T-helper 1 cell (primary cell): Measurements from ENCODE around the gene SEC16A.

Source experiments
- DNase-seq, 5 donors: peaks; one replicate each; pipeline ENCODE4 v3.0.0-alpha.2; 2012 to 2020

The SEC16A gene

DNA sequence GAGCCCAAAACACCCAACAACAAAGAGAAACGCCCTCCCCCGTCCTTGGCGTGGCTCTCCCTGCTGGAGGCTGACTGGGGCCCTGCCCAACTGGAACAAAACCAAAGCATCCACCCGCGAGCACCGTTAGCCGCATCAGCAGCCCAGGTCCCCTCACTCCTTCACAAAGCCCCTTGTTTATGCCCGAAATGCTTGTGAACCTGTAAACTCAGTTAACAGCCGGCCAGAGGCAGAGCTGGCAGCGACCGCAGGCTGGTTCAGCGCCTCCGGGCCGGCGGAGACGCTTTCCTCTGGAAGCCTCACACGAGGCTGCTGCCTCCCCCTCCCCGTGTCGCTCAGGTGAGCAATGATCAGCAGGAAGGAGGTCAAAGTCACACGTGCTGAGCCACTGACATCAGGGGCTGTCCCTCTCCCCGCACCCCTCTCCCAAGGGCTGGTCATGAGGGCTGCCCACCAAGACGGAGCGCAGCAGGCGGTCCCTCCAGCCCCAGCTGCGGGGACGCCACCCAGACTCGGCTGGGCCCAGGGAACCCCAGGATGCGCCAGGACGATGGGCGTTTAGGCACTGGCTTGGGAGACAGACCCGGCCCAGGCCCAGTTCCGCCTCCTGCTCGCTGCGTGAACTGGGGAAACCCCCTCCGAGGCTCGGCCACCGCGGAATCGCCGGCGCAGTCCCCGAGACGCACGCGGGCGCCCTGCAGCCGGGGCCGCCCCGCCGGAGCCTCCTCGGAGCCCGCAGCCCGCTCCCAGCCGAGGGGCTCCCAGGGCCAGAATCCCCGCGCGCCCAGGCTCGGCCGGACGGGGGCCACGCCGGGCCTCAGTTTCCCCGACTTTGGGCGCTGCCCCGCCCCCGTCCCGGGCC is 83.4 kb downstream of the SEC16A start:
- DNase-seq: peak in 3 of 5 donors; percentile 32 to 42 (median 33)

DNA sequence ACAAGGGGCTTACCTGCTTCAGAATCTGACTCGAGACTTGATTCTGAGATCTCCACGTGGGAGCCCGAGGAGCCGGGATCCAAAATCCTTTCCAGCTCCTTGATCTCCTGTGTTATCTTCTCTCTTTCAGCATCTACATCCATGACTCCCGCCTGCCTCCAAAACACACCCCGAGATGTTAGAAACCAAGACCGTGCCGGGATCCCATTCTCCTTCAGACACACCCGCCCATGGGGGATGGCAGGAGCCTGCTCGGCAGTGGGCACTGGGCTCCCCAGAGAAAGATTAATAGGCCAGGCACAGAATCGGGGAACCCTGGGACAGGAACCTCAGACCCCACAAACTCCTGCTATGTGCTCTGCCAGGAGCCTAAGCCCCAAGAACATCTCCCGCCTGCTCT is 84.6 kb downstream of the SEC16A start:
- no peak for DNase-seq

DNA sequence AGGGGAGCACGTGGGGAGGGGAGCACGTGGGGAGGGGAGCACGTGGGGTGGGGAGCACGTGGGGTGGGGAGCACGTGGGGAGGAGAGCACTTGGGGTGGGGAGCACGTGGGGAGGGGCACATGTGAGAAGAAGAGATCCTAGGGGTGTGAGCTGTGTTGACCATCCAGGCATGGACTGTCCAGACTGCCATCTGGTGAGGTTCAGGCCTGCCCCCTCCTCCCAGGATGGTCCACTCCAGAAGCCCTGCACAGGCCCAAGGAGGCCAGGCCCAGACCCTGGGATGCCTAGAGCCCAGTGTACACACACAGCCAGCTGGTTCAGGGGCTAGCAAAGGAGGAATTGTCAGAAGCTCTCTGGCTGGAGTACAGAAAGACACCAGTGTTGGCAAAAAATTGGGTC is 85.2 kb downstream of the SEC16A start:
- DNase-seq: no peak

DNA sequence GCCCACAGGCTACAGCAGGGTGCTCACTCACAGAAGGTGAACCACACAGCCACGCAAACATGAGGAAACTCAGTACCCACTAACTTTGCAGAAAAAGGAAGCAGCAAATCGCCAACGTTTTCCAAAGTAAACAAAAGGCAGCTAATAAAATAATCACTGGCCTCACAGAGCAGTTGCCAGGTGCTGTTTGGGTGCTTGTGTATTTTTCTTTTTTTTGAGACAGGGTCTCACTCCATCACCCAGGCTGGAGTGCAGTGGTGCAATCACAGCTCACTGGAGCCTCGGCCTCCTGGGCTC is 86.7 kb downstream of the SEC16A start:
- no peak for DNase-seq

DNA sequence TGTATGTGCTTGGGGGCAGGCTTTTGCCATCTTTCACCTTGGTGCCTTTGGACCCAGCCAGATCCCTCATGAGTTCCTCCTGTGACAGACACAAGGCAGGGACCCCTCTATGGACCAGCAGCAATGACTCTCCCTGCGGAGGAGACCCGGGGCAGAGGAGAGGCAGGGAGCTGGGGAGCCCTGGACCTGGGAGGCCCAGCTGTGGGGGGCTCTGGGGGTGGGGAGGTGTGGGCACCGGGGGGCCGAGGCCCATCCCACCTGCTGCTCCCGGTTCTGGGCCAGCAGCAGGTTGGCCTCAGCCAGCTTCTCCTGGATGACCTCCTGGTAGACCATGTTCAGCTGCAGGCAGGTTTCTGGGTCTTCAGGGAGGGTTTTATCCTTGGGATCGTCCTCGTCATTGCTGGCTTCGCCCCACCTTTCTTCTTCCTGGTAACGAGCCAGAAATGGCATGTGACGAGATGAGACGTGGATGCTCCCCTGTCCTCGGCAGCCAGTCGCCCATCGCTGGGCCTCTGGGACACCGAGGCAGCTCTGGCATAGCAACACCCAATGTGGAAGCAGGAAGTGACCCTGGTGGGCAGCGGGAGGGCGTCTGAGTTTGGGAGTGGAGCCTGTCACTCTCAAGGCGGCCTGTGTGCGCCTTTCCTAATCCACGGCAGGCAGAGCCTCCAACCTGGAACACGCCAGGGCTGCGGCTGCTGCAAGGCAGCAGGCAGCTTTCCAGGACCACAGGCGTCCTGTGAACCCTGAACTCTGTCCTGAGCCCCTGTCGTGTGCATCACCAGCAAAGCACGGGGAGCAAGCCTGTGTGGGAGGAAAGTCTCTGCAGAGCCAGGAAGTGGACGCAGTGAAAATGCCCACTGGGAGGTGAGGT is 87.3 kb downstream of the SEC16A start:
- no peak for DNase-seq

DNA sequence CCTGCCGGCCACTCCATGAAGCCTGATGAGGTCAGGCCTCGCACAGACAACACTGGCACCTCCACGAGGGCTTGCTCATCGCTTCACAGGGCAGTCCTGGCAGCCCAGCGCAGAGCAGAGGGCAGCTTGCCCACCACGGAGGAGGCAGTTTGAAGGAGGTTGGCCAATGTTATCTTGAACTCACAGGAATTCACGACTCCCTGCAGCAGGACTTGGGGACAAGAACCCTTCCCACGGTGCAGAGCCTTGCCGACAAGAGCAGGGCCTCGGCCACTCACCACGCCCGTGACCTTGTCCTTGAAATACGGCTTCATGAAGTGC is 87.9 kb downstream of the SEC16A start:
- DNase-seq: no peak

DNA sequence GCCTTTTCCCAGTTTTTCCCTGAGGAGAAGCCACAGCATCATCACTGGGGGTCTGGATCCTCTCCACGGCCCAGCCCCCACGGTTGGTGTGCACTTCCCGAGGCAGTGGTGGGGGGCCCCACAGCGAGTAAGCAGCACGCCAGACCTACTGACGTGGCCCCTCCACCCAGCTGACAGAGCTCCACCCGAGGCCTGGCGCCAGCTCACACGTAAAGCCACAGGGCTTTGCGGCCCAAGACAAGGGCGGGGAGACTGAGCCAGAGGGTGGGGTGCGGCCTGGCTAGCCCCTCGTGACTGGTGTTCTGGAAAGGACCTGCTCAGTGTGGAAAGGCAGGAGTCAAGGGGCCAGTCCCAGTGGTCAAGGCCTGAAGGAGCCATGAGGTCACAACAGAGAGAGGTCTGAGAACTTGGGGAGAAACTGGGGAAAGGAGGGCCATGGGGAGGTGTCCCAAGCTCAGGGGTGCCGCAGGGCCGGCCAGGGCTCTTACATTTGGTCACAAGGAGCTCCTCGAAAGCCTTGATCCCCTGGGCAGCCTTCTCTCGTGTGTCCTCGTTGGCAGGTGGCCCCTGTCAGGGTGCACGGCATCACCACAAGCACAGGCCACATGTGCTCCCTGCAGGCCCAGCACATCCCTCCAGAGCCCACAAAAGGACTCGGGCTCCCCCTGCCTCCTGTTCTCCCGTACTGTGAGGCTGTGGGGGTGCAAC is 88.4 kb downstream of the SEC16A start:
- no peak for DNase-seq

DNA sequence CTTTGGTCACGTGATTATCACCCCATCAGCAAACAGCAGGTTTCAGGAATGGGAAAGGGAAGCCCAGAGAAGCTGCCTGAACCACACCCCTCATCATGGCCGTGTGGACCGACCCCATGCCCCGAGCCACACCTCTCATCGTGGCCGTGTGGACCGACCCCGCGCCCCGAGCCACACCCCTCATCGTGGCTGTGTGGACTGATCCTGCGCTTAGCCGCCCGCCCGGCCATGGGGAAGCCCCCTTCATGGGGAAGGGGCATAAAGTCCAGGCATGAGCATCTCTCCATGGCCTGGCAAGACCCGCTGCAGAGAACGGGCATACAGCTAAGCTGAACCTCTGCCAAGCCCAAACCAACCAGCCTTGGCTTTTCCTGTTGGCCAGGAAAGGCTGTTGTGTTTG is 89.3 kb downstream of the SEC16A start:
- DNase-seq: no peak

DNA sequence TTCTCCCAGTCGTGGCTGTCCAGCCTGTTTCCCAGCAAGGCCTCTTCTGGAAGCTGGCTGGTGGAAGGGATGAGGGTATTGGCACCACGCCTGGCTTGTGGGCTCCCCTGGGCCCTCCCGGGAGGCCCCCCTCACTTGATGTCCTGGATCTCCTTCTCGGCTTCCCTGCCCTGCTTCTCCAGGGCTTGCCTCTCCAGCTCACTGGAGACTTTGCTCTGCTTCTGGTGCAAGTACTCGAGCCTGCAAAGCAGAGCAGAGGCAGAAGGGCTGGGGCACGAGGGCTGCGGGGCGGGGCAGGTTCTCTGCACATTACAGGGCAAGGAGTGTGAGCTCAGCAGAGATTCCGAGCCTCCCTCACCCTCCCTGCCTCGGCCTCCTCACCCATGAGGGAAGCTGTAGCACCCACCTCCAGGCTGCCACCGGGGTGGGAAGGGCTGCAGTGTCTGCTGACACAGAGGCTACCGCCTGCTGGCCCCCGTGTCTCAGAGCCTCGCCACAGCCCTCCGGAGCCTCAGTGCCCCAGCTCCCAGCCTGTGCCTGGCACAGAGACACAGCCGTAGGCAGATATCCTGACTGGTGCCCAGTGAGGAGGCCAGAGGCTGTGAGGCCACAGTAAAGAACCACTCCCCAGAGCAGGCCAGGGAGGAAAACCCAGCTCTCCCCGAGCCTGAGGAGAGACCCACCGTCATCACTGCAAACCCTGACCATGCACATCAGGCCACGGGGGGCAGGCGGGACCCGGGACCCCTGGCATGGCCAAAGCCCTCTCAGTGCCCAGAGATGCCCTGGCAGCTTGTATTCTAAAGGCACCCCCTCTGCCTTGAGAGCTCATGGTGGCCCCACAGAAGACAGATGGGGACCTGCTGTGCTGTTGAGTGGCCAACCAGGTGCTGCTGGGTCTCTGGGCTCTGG is 90.0 kb downstream of the SEC16A start:
- no peak for DNase-seq

DNA sequence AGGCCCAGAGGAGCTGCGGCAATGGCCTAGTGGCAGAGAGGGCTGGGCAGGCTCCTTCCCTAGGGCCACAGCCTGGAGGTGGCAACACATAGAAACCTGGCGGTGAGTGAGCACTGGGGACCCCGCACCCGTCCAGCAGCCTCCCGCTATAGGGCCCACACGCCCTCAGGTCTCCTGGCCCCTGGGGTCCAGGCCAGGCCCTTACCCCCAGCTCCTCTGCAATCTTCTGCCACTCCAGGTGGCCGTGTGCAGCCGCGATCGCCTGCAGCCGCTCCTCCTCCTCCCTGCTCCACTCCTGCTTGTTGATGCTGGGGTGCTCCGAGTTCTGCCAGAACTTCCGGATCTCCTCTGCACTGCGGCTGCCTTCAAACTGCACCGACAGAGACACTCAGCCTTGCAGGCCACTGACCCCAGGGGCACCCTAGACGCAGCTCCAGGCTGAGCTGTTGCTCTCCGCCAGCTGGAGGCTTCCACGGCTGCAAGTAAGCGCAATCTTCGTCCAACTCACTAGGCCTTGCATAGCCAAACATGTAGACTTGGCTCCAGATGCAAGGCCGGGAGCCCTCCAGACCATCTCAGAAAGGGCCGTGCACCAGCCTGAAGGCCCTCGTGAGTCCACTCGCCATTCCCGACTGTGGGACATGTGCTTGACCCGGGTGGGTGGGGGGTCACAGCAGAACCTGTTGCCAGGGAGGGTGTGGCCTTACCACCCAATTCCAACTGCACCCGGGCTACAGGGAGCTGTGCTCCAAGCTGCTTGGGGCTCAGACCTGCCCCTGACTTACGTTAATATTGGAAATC is 90.9 kb downstream of the SEC16A start:
- DNase-seq: no peak
